Effector memory CD4-positive, alpha-beta T cell (primary cell): ENCODE data around the gene CES4A.
A peak's percentile ranks its signal among the peaks of the same experiment; 100 is the strongest.
"Not testable (repeated sequence)": the region's sequence is repeated elsewhere in the genome, so short reads cannot be mapped to it uniquely, and the experiment has no call there.

Source experiments
- DNase-seq, 3 donors: peaks; one replicate each; pipeline ENCODE4 v3.0.0-alpha.2; 2020
- H3K27ac ChIP-seq: 2 replicates; pipeline ENCODE4 v1.7.0; 2013; ENCODE audit warnings: mild to moderate bottlenecking, low read length, moderate library complexity; ENCODE audit not compliant: insufficient read depth, poor library complexity, severe bottlenecking
- H3K27me3 ChIP-seq: replicated peaks from 2 replicates; pipeline ENCODE4 v1.7.0; 2013; ENCODE audit warnings: mild to moderate bottlenecking, low read length; ENCODE audit not compliant: insufficient read depth, control insufficient read depth, poor library complexity, severe bottlenecking
- H3K36me3 ChIP-seq: 2 replicates; pipeline ENCODE4 v1.7.0; 2013; ENCODE audit warnings: mild to moderate bottlenecking, low read length, moderate library complexity; ENCODE audit not compliant: control insufficient read depth, insufficient read depth
- H3K4me1 ChIP-seq: 2 replicates; pipeline ENCODE4 v1.7.0; 2013; ENCODE audit warnings: low read length, mild to moderate bottlenecking; ENCODE audit not compliant: control insufficient read depth, insufficient read depth, poor library complexity, severe bottlenecking
- H3K4me3 ChIP-seq: 2 replicates; pipeline ENCODE4 v1.7.0; 2013; ENCODE audit warnings: low read length, low read depth, mild to moderate bottlenecking; ENCODE audit not compliant: insufficient read depth, poor library complexity, severe bottlenecking
- H3K9me3 ChIP-seq: 2 replicates; pipeline ENCODE4 v1.7.0; 2013; ENCODE audit warnings: mild to moderate bottlenecking, low read length, moderate library complexity; ENCODE audit not compliant: control insufficient read depth

CES4A gene

DNA sequence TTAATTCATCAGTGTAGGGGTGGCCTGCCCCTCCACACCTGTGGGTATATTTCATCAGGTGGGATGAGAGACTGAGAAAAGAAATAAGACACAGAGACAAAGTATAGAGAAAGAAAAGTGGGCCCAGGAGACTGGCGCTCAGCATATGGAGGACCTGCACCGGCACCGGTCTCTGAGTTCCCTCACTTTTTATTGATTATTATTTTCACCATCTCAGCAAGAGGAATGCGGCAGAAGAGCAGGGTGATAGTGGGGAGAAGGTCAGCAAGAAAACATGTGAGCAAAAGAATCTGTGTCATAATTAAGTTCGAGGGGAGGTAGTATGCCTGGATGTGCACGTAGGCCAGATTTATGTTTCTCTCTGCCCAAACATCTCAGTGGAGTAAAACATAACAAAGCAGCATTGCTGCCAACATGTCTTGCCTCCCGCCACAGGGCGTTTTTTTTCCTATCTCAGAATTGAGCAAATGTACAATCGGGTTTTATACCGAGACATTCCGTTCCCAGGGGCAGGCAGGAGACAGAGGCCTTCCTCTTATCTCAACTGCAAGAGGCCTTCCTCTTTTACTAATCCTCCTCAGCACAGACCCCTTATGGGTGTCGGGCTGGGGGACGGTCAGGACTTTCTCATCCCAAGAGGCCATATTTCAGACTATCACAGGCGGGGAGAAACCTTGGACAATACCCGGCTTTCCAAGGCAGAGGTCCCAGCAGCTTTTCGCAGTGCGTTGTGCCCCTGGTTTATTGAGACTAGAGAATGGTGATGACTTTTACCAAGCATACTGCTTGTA is 32.8 kb upstream of the CES4A start:
- H3K27me3 ChIP-seq, H3K27ac ChIP-seq, H3K4me1 ChIP-seq, H3K4me3 ChIP-seq, DNase-seq, H3K36me3 ChIP-seq, H3K9me3 ChIP-seq: not testable (repeated sequence)

- not testable (repeated sequence) for H3K4me1 ChIP-seq, H3K4me3 ChIP-seq, H3K27me3 ChIP-seq, H3K27ac ChIP-seq, H3K36me3 ChIP-seq, H3K9me3 ChIP-seq, DNase-seq
These were observed 32.3 kb upstream of the CES4A start for GRCh38 chr16:66956154-66956457.

GRCh38 chr16:66958857-66959703 is 29.3 kb upstream of the CES4A start:
- H3K36me3 ChIP-seq, result no peaks in the 10 kb centered on the region
- no peak for DNase-seq
- no peaks in the 10 kb centered on the region for H3K9me3 ChIP-seq
- no peak overlapping the region for H3K4me3 ChIP-seq
- no peaks in the 10 kb centered on the region for H3K27me3 ChIP-seq
- H3K27ac ChIP-seq, result no peak overlapping the region
- H3K4me1 ChIP-seq, result no peaks in the 10 kb centered on the region

- Histone ChIP-seq H3K27me3 (no peaks in the 10 kb centered on the region), H3K36me3 (no peaks in the 10 kb centered on the region), H3K9me3 (no peaks in the 10 kb centered on the region), H3K27ac (no peak overlapping the region), H3K4me3 (no peak overlapping the region), H3K4me1 (no peaks in the 10 kb centered on the region)
- DNase-seq, result no peak
These were observed 28.7 kb upstream of the CES4A start for GRCh38 chr16:66959704-66960161.

GRCh38 chr16:66960270-66960669 is 28.1 kb upstream of the CES4A start:
- Histone ChIP-seq H3K4me1 (no peaks in the 10 kb centered on the region), H3K36me3 (no peaks in the 10 kb centered on the region), H3K4me3 (no peak overlapping the region), H3K27me3 (no peaks in the 10 kb centered on the region), H3K27ac (no peak overlapping the region), H3K9me3 (no peaks in the 10 kb centered on the region)
- no peak for DNase-seq

DNA sequence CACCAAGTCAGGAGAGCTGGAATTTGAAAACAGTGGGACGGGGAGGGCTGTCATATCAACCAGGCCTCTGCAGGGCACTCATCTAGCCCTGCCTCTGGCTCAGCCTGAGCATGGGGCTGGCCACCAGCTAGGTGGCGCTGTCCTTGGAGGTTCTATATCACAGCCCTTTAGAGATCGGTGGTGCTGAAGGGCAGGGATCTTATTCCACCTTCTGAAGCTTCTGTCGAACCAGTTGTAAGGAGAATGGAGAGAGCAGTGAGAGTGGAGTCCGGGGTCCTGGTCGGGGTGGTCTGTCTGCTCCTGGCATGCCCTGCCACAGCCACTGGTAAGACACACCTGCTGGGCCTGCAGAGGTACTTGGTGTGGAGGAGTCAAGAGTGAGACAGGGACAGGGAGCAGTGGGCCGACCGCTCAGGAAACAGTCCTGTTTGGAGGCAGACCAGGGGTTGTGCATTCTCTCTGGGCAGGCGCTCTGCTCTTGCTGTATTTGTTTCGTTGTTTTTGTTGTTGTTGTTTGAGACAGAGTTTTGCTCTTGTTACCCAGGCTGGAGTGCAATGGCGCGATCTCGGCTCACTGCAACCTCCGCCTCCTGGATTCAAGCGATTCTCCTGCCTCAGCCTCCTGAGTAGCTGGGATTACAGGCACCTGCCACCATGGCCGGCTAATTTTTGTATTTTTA is 27.2 kb upstream of the CES4A start, which contains the start of gene CES3:
CES3 (plus strand) TSS at position 202 of the 680 bp plus-strand sequence; CDS start at position 244, 42 bp downstream.
- Histone ChIP-seq H3K36me3 (no peaks in the 10 kb centered on the region), H3K4me1 (no peaks in the 10 kb centered on the region), H3K9me3 (no peaks in the 10 kb centered on the region), H3K27ac (no peak within 1 kb of the TSS), H3K4me3 (no peak within 1 kb of the TSS), H3K27me3 (no peaks in the 10 kb centered on the region)
- DNase-seq, result peak; percentile 8 to 28 (median 21)

DNA sequence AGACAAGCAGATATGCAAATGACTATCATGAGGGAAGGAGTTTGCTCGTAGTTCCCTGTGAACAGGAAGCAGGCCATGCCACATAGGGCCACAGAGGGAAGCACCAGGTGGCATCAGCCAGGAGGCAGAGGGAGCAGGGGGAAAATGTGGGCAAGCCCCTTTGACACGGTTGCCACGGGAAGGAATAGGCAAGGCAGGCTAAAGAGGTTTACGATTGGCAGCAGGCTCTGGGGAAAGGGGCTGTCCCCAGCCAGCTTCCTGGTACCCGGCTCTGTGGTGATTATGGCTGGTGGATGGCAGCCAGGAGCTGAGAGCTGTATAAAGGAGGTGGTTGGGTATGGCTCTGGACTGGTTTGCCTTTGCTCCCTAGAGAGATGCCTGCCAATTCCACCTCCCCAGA is 26.5 kb upstream of the CES4A start:
- DNase-seq, result no peak
- H3K27ac ChIP-seq, result no peak overlapping the region
- H3K27me3 ChIP-seq, result no peaks in the 10 kb centered on the region
- H3K4me1 ChIP-seq, result no peaks in the 10 kb centered on the region
- H3K9me3 ChIP-seq, result no peaks in the 10 kb centered on the region
- no peaks in the 10 kb centered on the region for H3K36me3 ChIP-seq
- H3K4me3 ChIP-seq, result no peak overlapping the region

- H3K4me1 ChIP-seq, result no peaks in the 10 kb centered on the region
- DNase-seq, result no peak
- no peaks in the 10 kb centered on the region for H3K27me3 ChIP-seq
- H3K4me3 ChIP-seq, result no peak overlapping the region
- no peaks in the 10 kb centered on the region for H3K36me3 ChIP-seq
- no peaks in the 10 kb centered on the region for H3K9me3 ChIP-seq
- no peak overlapping the region for H3K27ac ChIP-seq
These were observed 24.3 kb upstream of the CES4A start for GRCh38 chr16:66964049-66964448.

- H3K9me3 ChIP-seq, result no peaks in the 10 kb centered on the region
- H3K27ac ChIP-seq, result no peak overlapping the region
- H3K27me3 ChIP-seq, result no peaks in the 10 kb centered on the region
- no peak for DNase-seq
- no peaks in the 10 kb centered on the region for H3K36me3 ChIP-seq
- H3K4me1 ChIP-seq, result no peaks in the 10 kb centered on the region
- no peak overlapping the region for H3K4me3 ChIP-seq
These were observed 19.5 kb upstream of the CES4A start for GRCh38 chr16:66968847-66969246.
